Activated T-helper 9 cell treated with anti-CD3 and anti-CD28 coated beads, Interleukin-2, amount 50 U/mL, for 16 hours (primary cell): Measurements from ENCODE around the gene KRTAP4-8.
"Not testable (repeated sequence)": the region's sequence is repeated elsewhere in the genome, so short reads cannot be mapped to it uniquely, and the experiment has no call there.

ENCODE experiments used
- DNase-seq: peaks from one replicate; pipeline ENCODE4 v3.0.0-alpha.2; 2020; ENCODE audit warnings: low read depth

KRTAP4-8 gene

GRCh38 chr17:41065016-41065689, 32.8 kb downstream of the KRTAP4-8 start:
- not testable (repeated sequence) for DNase-seq

GRCh38 chr17:41064301-41064700, 33.6 kb downstream of the KRTAP4-8 start:
- no peak for DNase-seq

DNA sequence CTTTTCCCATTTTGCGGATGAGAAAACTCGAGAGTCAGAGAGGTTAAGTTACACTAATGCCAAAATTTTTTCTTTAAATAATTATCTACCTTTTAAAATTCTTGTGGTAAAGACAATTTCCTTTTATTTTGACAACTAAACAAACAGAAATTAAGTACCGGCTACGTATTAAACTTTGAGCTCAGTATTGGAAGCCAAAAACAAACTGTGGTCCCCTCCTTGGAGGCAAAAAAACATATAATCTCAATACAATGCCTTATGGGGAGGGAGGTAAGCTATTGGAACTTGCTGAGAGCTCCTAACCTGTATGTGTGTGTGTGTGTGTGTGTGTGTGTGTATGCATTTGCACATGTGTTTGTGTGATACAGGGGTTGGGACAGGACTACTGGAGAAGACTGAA, 34.5 kb downstream of the KRTAP4-8 start:
- DNase-seq, result no peak

GRCh38 chr17:41061964-41062363, 36.0 kb downstream of the KRTAP4-8 start:
- DNase-seq, result no peak

GRCh38 chr17:41060052-41060604, 37.8 kb downstream of the KRTAP4-8 start, which contains the start of gene KRTAP2-3:
Gene KRTAP2-3 (minus strand): TSS chr17:41060114. CDS start chr17:41060050, 64 bp downstream.
- DNase-seq, result no peak

GRCh38 chr17:41059276-41060051, 38.5 kb downstream of the KRTAP4-8 start:
- not testable (repeated sequence) for DNase-seq

DNA sequence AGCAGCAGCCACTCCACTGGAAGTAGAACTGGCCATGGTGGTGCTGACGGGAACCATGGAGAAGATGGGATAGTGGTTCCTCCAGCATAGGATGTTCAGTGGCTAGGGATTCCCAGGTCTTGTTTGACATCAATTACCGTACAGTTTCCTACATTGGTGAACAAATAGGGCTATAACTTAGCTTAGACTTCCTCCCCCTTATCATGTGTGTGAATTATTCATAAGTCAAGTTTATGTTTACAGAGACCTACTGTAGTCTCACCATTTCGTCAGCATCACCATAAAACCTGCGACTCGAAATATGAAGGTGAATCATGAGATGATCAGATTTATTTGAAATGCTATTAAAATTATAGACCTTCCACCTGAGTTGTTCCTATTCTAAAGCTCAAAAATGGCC, 39.2 kb downstream of the KRTAP4-8 start:
- no peak for DNase-seq

GRCh38 chr17:41057547-41057946, 40.4 kb downstream of the KRTAP4-8 start:
- DNase-seq, result no peak

GRCh38 chr17:41055130-41055529, 42.8 kb downstream of the KRTAP4-8 start, which contains the start of gene KRTAP2-2:
Gene KRTAP2-2 (minus strand): TSS chr17:41055230. CDS start chr17:41055211, 19 bp downstream.
- not testable (repeated sequence) for DNase-seq

- DNase-seq, result not testable (repeated sequence)
Measured at GRCh38 chr17:41054556-41054955, 43.4 kb downstream of the KRTAP4-8 start.

- DNase-seq, result no peak
Measured at GRCh38 chr17:41054025-41054424, 43.9 kb downstream of the KRTAP4-8 start.

- no peak for DNase-seq
Measured at GRCh38 chr17:41052566-41052965, 45.4 kb downstream of the KRTAP4-8 start.

DNA sequence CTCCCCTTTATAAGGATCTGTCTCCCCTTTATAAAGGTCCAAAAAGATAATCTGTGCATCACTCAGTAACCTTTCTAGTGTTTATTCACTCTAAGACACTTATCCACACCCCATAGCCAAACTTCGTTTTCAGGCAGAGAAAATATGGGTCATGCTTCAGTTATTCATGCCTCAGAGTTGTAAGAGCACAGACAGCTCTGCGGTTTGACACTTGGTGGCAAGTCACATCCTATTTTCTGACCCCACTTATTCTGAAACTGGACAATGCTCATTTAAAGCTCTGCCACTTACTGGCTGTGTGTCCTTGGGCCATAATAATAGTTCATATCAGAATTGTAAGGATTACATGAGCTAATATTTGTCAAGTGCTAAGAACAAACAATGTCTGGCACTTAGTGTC, 48.8 kb downstream of the KRTAP4-8 start:
- DNase-seq, result no peak

DNA sequence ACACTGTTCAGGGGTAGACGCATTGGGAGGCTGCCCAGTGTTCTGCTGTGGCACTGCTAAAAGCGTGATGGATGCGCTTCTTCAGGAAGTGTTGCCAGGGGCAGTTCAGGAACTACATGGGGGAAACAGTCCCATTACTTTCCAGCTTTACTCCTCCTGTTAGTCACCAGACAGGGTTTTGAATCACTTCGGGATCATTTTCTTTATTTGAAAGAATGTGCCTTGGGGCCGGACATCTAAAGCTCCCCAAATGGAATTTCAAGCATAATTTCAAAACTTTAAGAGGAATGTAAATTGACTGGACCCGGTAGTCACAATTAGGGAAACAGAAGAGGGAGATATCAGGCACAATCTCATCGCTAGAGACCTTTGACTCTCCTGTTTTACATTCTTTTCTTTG, 49.5 kb downstream of the KRTAP4-8 start:
- no peak for DNase-seq
